Endothelial cell of umbilical vein (primary cell): ENCODE results near the gene STOML1. TPM values are rescaled to one million over a fixed set of nuclear protein-coding genes. Genes with fewer than 3 reads are reported as not detected.

Source experiments
- BruUV-seq: library from RNA; stranded (reverse); fragments of 400-500 nt; replicated peaks from 2 replicates; lab custom pipeline; 2021; lab: Mats Ljungman, UMichigan
- CTCF ChIA-PET: fragments of 300-600, 350-600 bp; sonication (Branson Sonifier 250); formaldehyde crosslinking; loops from one replicate; lab custom pipeline; 2021; ENCODE audit warnings: antibody characterized with exemption, inconsistent platforms; lab: Charles Lee
- POLR2A ChIA-PET: fragments of 300-600, 350-600 bp; sonication (Branson Sonifier 250); formaldehyde crosslinking; loops from one replicate; lab custom pipeline; 2021; ENCODE audit warnings: antibody characterized with exemption, inconsistent platforms; lab: Charles Lee
- DNase-seq: peaks from one replicate; pipeline ENCODE4 v3.0.0-alpha.2; 2011; ENCODE audit warnings: low read depth, low spot score
- FAIRE-seq: peaks from 2 replicates; lab custom pipeline; 2011; peaks lifted over from hg19 to GRCh38; lab: Jason Lieb, UNC
- H2AFZ ChIP-seq: 2 replicates; pipeline ENCODE4 v1.6.0; 2012; ENCODE audit warnings: low read depth, low read length, control low read depth, inconsistent platforms
- H3K27ac ChIP-seq: 2 replicates; pipeline ENCODE4 v1.5.1; 2011; ENCODE audit warnings: low read depth, mild to moderate bottlenecking, control low read depth, low read length, moderate library complexity; ENCODE audit not compliant: insufficient read depth
- H3K27me3 ChIP-seq, 2 experiments: 2 replicates each; pipeline versions ENCODE4 v1.6.0 to v1.6.1; 2011; ENCODE audit warnings: low read length in 2 of 2, mixed read lengths in 1 of 2; ENCODE audit not compliant: control insufficient read depth in 2 of 2, insufficient read depth in 2 of 2
- H3K36me3 ChIP-seq, 2 experiments: 2 replicates in 1 of 2; 3 replicates in 1 of 2; pipeline ENCODE4 v1.5.1; 2011; ENCODE audit warnings: low read length in 2 of 2, mild to moderate bottlenecking in 1 of 2, moderate library complexity in 1 of 2; ENCODE audit not compliant: control insufficient read depth in 2 of 2, insufficient read depth in 2 of 2; ENCODE audit errors: extremely low read depth in 1 of 2
- H3K4me1 ChIP-seq: 3 replicates; pipeline ENCODE4 v1.5.1; 2011; ENCODE audit warnings: mild to moderate bottlenecking, low read length; ENCODE audit not compliant: control insufficient read depth, insufficient read depth; ENCODE audit errors: extremely low read depth
- H3K4me2 ChIP-seq: 2 replicates; pipeline ENCODE4 v1.6.1; 2011; ENCODE audit warnings: low read length, control low read depth, mixed read lengths; ENCODE audit not compliant: insufficient read depth
- H3K4me3 ChIP-seq, 3 experiments: fragments of 200-600 bp in 1 of 3; sonication (generic), shearing (Covaris generic) in 1 of 3; replicated peaks in 1 of 3; 2 replicates each; pipeline ENCODE4 v1.5.1; 2011 to 2016; ENCODE audit warnings: control low read depth in 3 of 3, low read length in 3 of 3, mild to moderate bottlenecking in 2 of 3, inconsistent platforms in 1 of 3, low read depth in 1 of 3, moderate library complexity in 1 of 3; ENCODE audit not compliant: insufficient read depth in 1 of 3
- H3K79me2 ChIP-seq: 2 replicates; pipeline ENCODE4 v1.6.0; 2012; ENCODE audit warnings: low read length, inconsistent platforms; ENCODE audit not compliant: control insufficient read depth, insufficient read depth
- H3K9ac ChIP-seq: replicated peaks from 2 replicates; pipeline ENCODE3; 2011; ENCODE audit warnings: low read length, control low read depth; ENCODE audit not compliant: insufficient read depth; ENCODE audit errors: extremely low read depth
- H3K9me1 ChIP-seq: replicated peaks from 3 replicates; pipeline ENCODE4 v1.6.0; 2011; ENCODE audit warnings: mild to moderate bottlenecking, low read length; ENCODE audit not compliant: control insufficient read depth, insufficient read depth; ENCODE audit errors: extremely low read depth
- H3K9me3 ChIP-seq: replicated peaks from 2 replicates; pipeline ENCODE4 v1.5.1; 2012; ENCODE audit warnings: low read length, inconsistent platforms; ENCODE audit not compliant: control insufficient read depth, insufficient read depth
- H4K20me1 ChIP-seq: replicated peaks from 2 replicates; pipeline ENCODE3; 2011; ENCODE audit warnings: mild to moderate bottlenecking, low read length; ENCODE audit not compliant: control insufficient read depth, insufficient read depth; ENCODE audit errors: extremely low read depth
- CTCF ChIP-seq, 2 donors: IDR thresholded peaks; 1 replicate in 1 of 2; 2 replicates in 1 of 2; pipeline ENCODE4 v1.5.1; 2011; ENCODE audit warnings: low read length in 2 of 2, mild to moderate bottlenecking in 2 of 2, moderate library complexity in 2 of 2, control low read depth in 1 of 2, inconsistent platforms in 1 of 2, low read depth in 1 of 2; ENCODE audit not compliant: insufficient read depth in 1 of 2; ENCODE audit errors: extremely low read depth in 1 of 2
- EZH2 ChIP-seq: IDR thresholded peaks from 2 replicates; pipeline ENCODE4 v1.6.1; 2012; ENCODE audit warnings: borderline replicate concordance, low read depth, mild to moderate bottlenecking, moderate library complexity, low read length, inconsistent platforms; ENCODE audit not compliant: severe bottlenecking
- FOS ChIP-seq: IDR thresholded peaks from 2 replicates; pipeline ENCODE4 v1.6.1; 2011; ENCODE audit warnings: mild to moderate bottlenecking, low read length, moderate library complexity, borderline replicate concordance; ENCODE audit not compliant: insufficient read depth
- GATA2 ChIP-seq: IDR thresholded peaks from 2 replicates; pipeline ENCODE4 v1.7.0; 2011; ENCODE audit warnings: low read depth, mild to moderate bottlenecking, moderate library complexity, mixed read lengths, low read length; ENCODE audit not compliant: insufficient read length, insufficient read depth
- JUN ChIP-seq: IDR thresholded peaks from 2 replicates; pipeline ENCODE4 v1.6.1; 2011; ENCODE audit warnings: borderline replicate concordance, low read depth; ENCODE audit not compliant: insufficient read length, insufficient read depth
- MAX ChIP-seq: IDR thresholded peaks from 2 replicates; pipeline ENCODE4 v1.6.1; 2011; ENCODE audit not compliant: insufficient read depth, insufficient read length
- MYC ChIP-seq: IDR thresholded peaks from one replicate; pipeline ENCODE4 v1.6.1; 2011; ENCODE audit warnings: mild to moderate bottlenecking, low read depth, low read length
- POLR2A ChIP-seq: IDR thresholded peaks from 2 replicates; pipeline ENCODE4 v1.6.1; 2012; ENCODE audit warnings: low read depth, mild to moderate bottlenecking, control low read depth, low read length
- POLR2AphosphoS5 ChIP-seq: IDR thresholded peaks from 2 replicates; pipeline ENCODE4 v1.6.1; 2012; ENCODE audit warnings: low read depth, mild to moderate bottlenecking, control low read depth, low read length, moderate library complexity; ENCODE audit not compliant: insufficient read depth
- dilution Hi-C: fragments of 300-500 bp; cut with MboI; formaldehyde crosslinking; loops from one replicate; pipeline ENCODE4 v1.15.0; 2019; ENCODE audit warnings: low sequenced_read_pairs; ENCODE audit not compliant: extremely low pct_ligation_motif_present
- intact Hi-C: fragments of 100-400 bp; cut with micrococcal nuclease; formaldehyde crosslinking; loops from one replicate; pipeline ENCODE4 v1.10.0; 2022
- polyA plus RNA-seq, 4 experiments: library from polyadenylated mRNA; depleted of rRNA in 3 of 4; stranded (reverse) in 3 of 4; unstranded in 1 of 4; fragments of >200 nt; gene quantifications; 2 replicates each; pipeline versions ENCODE4 v1.2.1 to v1.2.3, GENCODE V29; 2011 to 2012; ENCODE audit warnings: missing spikeins in 1 of 4
- total RNA-seq: library from RNA; stranded (reverse); gene quantifications from 2 replicates; pipeline ENCODE4 v1.2.3, GENCODE V29; 2021

Gene STOML1
- total and polyA plus RNA-seq, 2 donors (not counting 3 experiments of a cell fraction or from before 2014, with no cell fraction given), result 12.9 to 15.4 TPM

- H3K9me3 ChIP-seq, result no peaks in the 10 kb centered on the region
- no TSS peak for BruUV-seq
- no peaks in the 10 kb centered on the region for H3K9me1 ChIP-seq
- no peak overlapping the region for H3K4me3 ChIP-seq
- H3K4me2 ChIP-seq, result no peak overlapping the region
- CTCF ChIA-PET, result interaction anchor here (1.2 to 1.4 kb wide), 3 partner anchors 8 to 57 kb away, joined by 3 to 4 read pairs (median 3); no protein-coding TSS in a partner anchor
- DNase-seq (no peak), FAIRE-seq (no peak)
- dilution Hi-C loops (no loop called here), intact Hi-C loops (no loop called here)
- no peak overlapping the region for H2AFZ ChIP-seq
- H3K4me1 ChIP-seq, result peaks cover 18% of the 10 kb centered on the region
- H3K79me2 ChIP-seq, result no peaks in the 10 kb centered on the region
- H3K27ac ChIP-seq, result no peak overlapping the region
- H4K20me1 ChIP-seq, result no peaks in the 10 kb centered on the region
- no peaks in the 10 kb centered on the region for H3K27me3 ChIP-seq
- no peak for TF ChIP-seq MAX
- no peak for TF ChIP-seq EZH2
- TF ChIP-seq POLR2AphosphoS5, result no peak
- TF ChIP-seq POLR2A, result no peak
- no peak for TF ChIP-seq MYC
- TF ChIP-seq JUN, result no peak
- TF ChIP-seq CTCF (IDR thresholded peaks at IDR 0.05; ENCODE audit: extremely low read depth in 1 of 2, insufficient read depth in 1 of 2, low read depth in 1 of 2, low read length in 2 of 2), result no peak
- no peak for TF ChIP-seq FOS
- no peak for TF ChIP-seq GATA2
- POLR2A ChIA-PET, result no interaction called here
- H3K36me3 ChIP-seq, result no peaks in the 10 kb centered on the region
- H3K9ac ChIP-seq, result no peak overlapping the region
Measured at GRCh38 chr15:73930790-73931281, 61.3 kb downstream of the STOML1 start.
